Keratinocyte (primary cell): ENCODE results near the gene ARL3. TPM values are rescaled to one million over a fixed set of nuclear protein-coding genes. Genes with fewer than 3 reads are reported as not detected.

Experiments
- DNase-seq: peaks from one replicate; pipeline ENCODE4 v3.0.0-alpha.2; 2011; ENCODE audit warnings: low read depth, missing footprints, low spot score
- FAIRE-seq: peaks from 2 replicates; lab custom pipeline; 2011; peaks lifted over from hg19 to GRCh38; lab: Jason Lieb, UNC
- H2AFZ ChIP-seq: 2 replicates; pipeline ENCODE4 v1.6.0; 2012; ENCODE audit warnings: low read length, control low read depth, inconsistent platforms; ENCODE audit not compliant: control insufficient read depth
- H3K27ac ChIP-seq: 2 replicates; pipeline ENCODE4 v1.5.1; 2011; ENCODE audit warnings: low read length; ENCODE audit not compliant: control insufficient read depth, insufficient read depth
- H3K27me3 ChIP-seq: 3 replicates; pipeline ENCODE4 v1.6.0; 2011; ENCODE audit warnings: low read length; ENCODE audit not compliant: control insufficient read depth, insufficient read depth; ENCODE audit errors: extremely low read depth
- H3K36me3 ChIP-seq, 2 experiments: 2 replicates in 1 of 2; 3 replicates in 1 of 2; pipeline ENCODE4 v1.5.1; 2011; ENCODE audit warnings: low read length in 2 of 2, mild to moderate bottlenecking in 1 of 2; ENCODE audit not compliant: control insufficient read depth in 2 of 2, insufficient read depth in 2 of 2; ENCODE audit errors: extremely low read depth in 1 of 2
- H3K4me1 ChIP-seq: 3 replicates; pipeline ENCODE4 v1.5.1; 2011; ENCODE audit warnings: low read length; ENCODE audit not compliant: control insufficient read depth, insufficient read depth; ENCODE audit errors: extremely low read depth
- H3K4me2 ChIP-seq: 3 replicates; pipeline ENCODE4 v1.6.0; 2011; ENCODE audit warnings: low read depth, low read length; ENCODE audit not compliant: control insufficient read depth, insufficient read depth; ENCODE audit errors: extremely low read depth
- H3K4me3 ChIP-seq, 3 experiments: fragments of 200-600 bp in 1 of 3; sonication (generic) in 1 of 3; 2 replicates in 2 of 3; 3 replicates in 1 of 3; pipeline ENCODE4 v1.5.1; 2011 to 2016; ENCODE audit warnings: low read length in 3 of 3, mild to moderate bottlenecking in 3 of 3, control low read depth in 2 of 3, inconsistent platforms in 1 of 3, low read depth in 1 of 3, mixed read lengths in 1 of 3, mixed run types in 1 of 3, moderate library complexity in 1 of 3; ENCODE audit not compliant: control insufficient read depth in 2 of 3, insufficient read depth in 2 of 3; ENCODE audit errors: extremely low read depth in 1 of 3
- H3K79me2 ChIP-seq: 2 replicates; pipeline ENCODE4 v1.6.0; 2012; ENCODE audit warnings: low read length; ENCODE audit not compliant: control insufficient read depth, insufficient read depth
- H3K9ac ChIP-seq: 3 replicates; pipeline ENCODE4 v1.6.0; 2011; ENCODE audit warnings: low read length; ENCODE audit not compliant: control insufficient read depth, insufficient read depth; ENCODE audit errors: extremely low read depth
- H3K9me1 ChIP-seq: 3 replicates; pipeline ENCODE4 v1.6.0; 2011; ENCODE audit warnings: low read length; ENCODE audit not compliant: control insufficient read depth, insufficient read depth; ENCODE audit errors: extremely low read depth
- H3K9me3 ChIP-seq: 2 replicates; pipeline ENCODE4 v1.5.1; 2012; ENCODE audit warnings: low read depth, low read length; ENCODE audit not compliant: control insufficient read depth
- H4K20me1 ChIP-seq: 3 replicates; pipeline ENCODE4 v1.6.0; 2011; ENCODE audit warnings: low read length; ENCODE audit not compliant: control insufficient read depth, insufficient read depth; ENCODE audit errors: extremely low read depth
- EZH2 ChIP-seq: IDR thresholded peaks from one replicate; pipeline ENCODE4 v1.6.1; 2012; ENCODE audit warnings: inconsistent platforms, mild to moderate bottlenecking, low read length, moderate library complexity
- dilution Hi-C: fragments of 300-500 bp; cut with MboI; formaldehyde crosslinking; loops from one replicate; pipeline ENCODE4 v1.7.0; 2020; ENCODE audit warnings: low sequenced_read_pairs; ENCODE audit not compliant: extremely low pct_ligation_motif_present
- polyA plus RNA-seq, 5 experiments: library from polyadenylated mRNA; depleted of rRNA in 3 of 5; stranded (reverse) in 3 of 5; stranded (forward) in 1 of 5; unstranded in 1 of 5; fragments of >200 nt; gene quantifications; 1 replicate in 1 of 5; 2 replicates in 3 of 5; 3 replicates in 1 of 5; pipeline versions ENCODE4 v1.2.1 to v1.2.3, GENCODE V29; 2011 to 2012; ENCODE audit warnings: missing spikeins in 2 of 5, low read depth in 1 of 5, low replicate concordance in 1 of 5
- TF ChIP-seq, protein P1 (sequence below), 3 experiments: IDR thresholded peaks in 1 of 3; conservative IDR thresholded peaks in 1 of 3; optimal IDR thresholded peaks in 1 of 3; 2 replicates in 2 of 3; 3 replicates in 1 of 3; pipeline versions ENCODE3 to v1.5.1; 2011; ENCODE audit warnings: low read length in 3 of 3, mild to moderate bottlenecking in 3 of 3, moderate library complexity in 2 of 3, control low read depth in 1 of 3, inconsistent platforms in 1 of 3; ENCODE audit not compliant: insufficient read depth in 2 of 3; ENCODE audit errors: extremely low read depth in 1 of 3

ARL3 gene
- polyA plus RNA-seq, 1 donor (not counting 4 experiments of a cell fraction or from before 2014, with no cell fraction given): 10.7 TPM

DNA sequence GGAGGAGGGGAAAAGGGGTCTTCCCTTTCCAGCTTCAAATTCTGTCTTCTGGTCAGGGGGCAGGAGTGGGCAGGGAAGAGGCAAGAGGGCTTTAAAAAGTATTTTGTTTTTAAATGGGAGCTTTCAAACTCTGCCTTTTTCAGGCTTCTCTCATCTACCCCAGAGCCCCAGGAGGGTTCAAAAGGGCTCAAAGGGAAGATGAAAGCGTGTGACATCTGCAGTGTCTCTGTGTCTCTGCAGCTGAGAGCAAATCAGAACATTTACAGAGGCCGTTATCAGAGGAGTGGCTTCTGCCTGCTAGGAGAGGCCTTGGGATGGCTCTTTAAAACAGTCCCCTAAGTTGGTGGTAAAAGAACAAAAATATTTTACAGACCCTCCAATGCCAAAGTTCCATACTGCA lies 39.6 kb downstream of the ARL3 start:
- no peak for TF ChIP-seq EZH2
- TF ChIP-seq, protein P1, sequence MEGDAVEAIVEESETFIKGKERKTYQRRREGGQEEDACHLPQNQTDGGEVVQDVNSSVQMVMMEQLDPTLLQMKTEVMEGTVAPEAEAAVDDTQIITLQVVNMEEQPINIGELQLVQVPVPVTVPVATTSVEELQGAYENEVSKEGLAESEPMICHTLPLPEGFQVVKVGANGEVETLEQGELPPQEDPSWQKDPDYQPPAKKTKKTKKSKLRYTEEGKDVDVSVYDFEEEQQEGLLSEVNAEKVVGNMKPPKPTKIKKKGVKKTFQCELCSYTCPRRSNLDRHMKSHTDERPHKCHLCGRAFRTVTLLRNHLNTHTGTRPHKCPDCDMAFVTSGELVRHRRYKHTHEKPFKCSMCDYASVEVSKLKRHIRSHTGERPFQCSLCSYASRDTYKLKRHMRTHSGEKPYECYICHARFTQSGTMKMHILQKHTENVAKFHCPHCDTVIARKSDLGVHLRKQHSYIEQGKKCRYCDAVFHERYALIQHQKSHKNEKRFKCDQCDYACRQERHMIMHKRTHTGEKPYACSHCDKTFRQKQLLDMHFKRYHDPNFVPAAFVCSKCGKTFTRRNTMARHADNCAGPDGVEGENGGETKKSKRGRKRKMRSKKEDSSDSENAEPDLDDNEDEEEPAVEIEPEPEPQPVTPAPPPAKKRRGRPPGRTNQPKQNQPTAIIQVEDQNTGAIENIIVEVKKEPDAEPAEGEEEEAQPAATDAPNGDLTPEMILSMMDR (optimal IDR thresholded peaks at IDR 0.05 in 1 of 3, IDR thresholded peaks at IDR 0.05 in 1 of 3, conservative IDR thresholded peaks at IDR 0.05 in 1 of 3; ENCODE audit: extremely low read depth in 1 of 3, insufficient read depth in 2 of 3, low read length in 3 of 3): no peak
- no peaks in the 10 kb centered on the region for H4K20me1 ChIP-seq
- H3K9ac ChIP-seq: no peak overlapping the region
- H2AFZ ChIP-seq: no peak overlapping the region
- peaks cover 27% of the 10 kb centered on the region for H3K4me1 ChIP-seq
- H3K9me1 ChIP-seq: no peaks in the 10 kb centered on the region
- no peaks in the 10 kb centered on the region for H3K79me2 ChIP-seq
- dilution Hi-C loops: no loop called here
- no peak for FAIRE-seq
- no peaks in the 10 kb centered on the region for H3K36me3 ChIP-seq
- peak overlapping the region; percentile 89 for H3K4me2 ChIP-seq
- H3K9me3 ChIP-seq: no peaks in the 10 kb centered on the region
- H3K4me3 ChIP-seq: no peak overlapping the region
- no peak overlapping the region for H3K27ac ChIP-seq
- no peaks in the 10 kb centered on the region for H3K27me3 ChIP-seq
- no peak for DNase-seq

DNA sequence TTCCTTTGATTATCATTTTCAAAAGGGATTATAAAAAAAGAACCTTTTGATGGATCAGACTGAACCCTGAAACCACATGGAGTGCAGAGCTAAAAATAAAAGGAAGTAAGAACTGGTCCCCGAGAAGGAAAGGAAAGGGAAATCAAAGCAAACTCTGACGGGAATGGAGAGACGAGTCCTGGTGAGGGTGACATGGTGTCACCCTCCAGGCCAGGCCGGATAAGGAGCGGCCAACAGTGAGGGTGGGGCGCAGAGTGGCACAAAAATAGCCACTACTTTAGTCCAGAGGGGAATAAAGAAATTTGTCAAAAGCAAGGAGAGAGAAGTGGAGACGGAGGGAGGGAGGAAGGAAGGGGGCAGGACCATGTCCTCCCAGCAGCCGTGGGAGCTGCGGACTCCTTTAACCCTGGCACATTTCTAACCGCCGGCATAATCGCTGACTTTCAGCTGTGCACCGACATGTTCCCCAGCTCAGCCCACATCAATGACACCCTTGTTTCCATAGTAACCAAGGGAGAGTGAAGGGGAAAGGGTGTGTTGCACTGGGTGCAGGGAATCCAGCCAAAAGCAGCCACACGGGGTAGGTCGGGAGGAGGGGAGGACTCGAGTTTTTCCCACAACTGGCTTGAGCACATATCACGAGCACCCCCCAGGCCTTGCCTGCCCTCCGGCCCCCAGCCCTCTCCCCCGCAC lies 40.2 kb downstream of the ARL3 start:
- DNase-seq: peak; percentile 45
- H4K20me1 ChIP-seq: no peaks in the 10 kb centered on the region
- H3K27me3 ChIP-seq: no peaks in the 10 kb centered on the region
- FAIRE-seq: peak; percentile 81
- no peaks in the 10 kb centered on the region for H3K9me3 ChIP-seq
- dilution Hi-C loops: no loop called here
- H3K4me1 ChIP-seq: peaks cover 29% of the 10 kb centered on the region
- H3K79me2 ChIP-seq: no peaks in the 10 kb centered on the region
- TF ChIP-seq, protein P1 (optimal IDR thresholded peaks at IDR 0.05 in 1 of 3, IDR thresholded peaks at IDR 0.05 in 1 of 3, conservative IDR thresholded peaks at IDR 0.05 in 1 of 3; ENCODE audit: extremely low read depth in 1 of 3, insufficient read depth in 2 of 3, low read length in 3 of 3): no peak
- no peak for TF ChIP-seq EZH2
- peak overlapping the region; percentile 95 for H2AFZ ChIP-seq
- H3K4me3 ChIP-seq: peak overlapping the region in 2 of 3 experiments; percentile 55 to 64
- H3K27ac ChIP-seq: peak overlapping the region; percentile 50
- peak overlapping the region; percentile 89 for H3K4me2 ChIP-seq
- no peaks in the 10 kb centered on the region for H3K9me1 ChIP-seq
- H3K36me3 ChIP-seq: no peaks in the 10 kb centered on the region
- peak overlapping the region; percentile 61 for H3K9ac ChIP-seq
